ENCODE data around the gene KLK13.

DNA sequence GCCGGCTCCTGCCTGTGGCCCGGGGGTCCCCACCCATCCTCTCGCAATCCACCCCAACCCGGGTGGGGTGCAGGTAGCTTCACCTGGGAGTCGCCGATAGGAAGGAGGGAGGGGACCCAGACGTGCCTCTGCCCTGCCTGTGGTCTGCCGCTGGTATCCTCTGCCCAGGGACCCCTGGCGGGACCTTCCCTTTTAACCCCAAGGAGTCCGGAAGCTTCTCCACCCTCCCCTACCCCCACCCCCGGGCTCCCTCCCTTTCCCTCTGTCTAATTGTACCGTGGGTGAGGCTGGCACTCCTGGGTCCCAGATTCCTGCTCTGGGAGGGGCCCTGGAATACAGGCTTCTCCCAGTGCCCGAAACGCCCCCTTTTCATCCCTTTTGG is 45.4 kb downstream of the KLK13 start, which contains the start of gene KLK10:
- TF ChIP-seq, protein P1, sequence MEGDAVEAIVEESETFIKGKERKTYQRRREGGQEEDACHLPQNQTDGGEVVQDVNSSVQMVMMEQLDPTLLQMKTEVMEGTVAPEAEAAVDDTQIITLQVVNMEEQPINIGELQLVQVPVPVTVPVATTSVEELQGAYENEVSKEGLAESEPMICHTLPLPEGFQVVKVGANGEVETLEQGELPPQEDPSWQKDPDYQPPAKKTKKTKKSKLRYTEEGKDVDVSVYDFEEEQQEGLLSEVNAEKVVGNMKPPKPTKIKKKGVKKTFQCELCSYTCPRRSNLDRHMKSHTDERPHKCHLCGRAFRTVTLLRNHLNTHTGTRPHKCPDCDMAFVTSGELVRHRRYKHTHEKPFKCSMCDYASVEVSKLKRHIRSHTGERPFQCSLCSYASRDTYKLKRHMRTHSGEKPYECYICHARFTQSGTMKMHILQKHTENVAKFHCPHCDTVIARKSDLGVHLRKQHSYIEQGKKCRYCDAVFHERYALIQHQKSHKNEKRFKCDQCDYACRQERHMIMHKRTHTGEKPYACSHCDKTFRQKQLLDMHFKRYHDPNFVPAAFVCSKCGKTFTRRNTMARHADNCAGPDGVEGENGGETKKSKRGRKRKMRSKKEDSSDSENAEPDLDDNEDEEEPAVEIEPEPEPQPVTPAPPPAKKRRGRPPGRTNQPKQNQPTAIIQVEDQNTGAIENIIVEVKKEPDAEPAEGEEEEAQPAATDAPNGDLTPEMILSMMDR (conservative IDR thresholded peaks at IDR 0.05; ENCODE audit: low read depth, low read length), result no peak
- TF ChIP-seq EZH2 (IDR thresholded peaks at IDR 0.05; ENCODE audit: borderline replicate concordance, low read depth, low read length, poor library complexity, severe bottlenecking), result peak; percentile 17

All from A673 (cell line).